HK-2 (cell line): ENCODE measurements around the gene PAFAH2.
"Not testable (repeated sequence)": the region's sequence is repeated elsewhere in the genome, so short reads cannot be mapped to it uniquely, and the experiment has no call there.

Experiments used
- DNase-seq: peaks from one replicate; pipeline ENCODE4 v3.0.0-alpha.2; 2018; ENCODE audit not compliant: unreplicated experiment

Gene PAFAH2

GRCh38 chr1:25932811-25933400 is 65.0 kb downstream of the PAFAH2 start:
- not testable (repeated sequence) for DNase-seq

- DNase-seq, result no peak
Observed at GRCh38 chr1:25932321-25932720, 65.5 kb downstream of the PAFAH2 start.

- DNase-seq, result no peak
Observed at GRCh38 chr1:25929016-25929415, 68.8 kb downstream of the PAFAH2 start.

GRCh38 chr1:25927521-25928265 is 70.2 kb downstream of the PAFAH2 start:
- DNase-seq, result no peak

- DNase-seq, result no peak
Observed at GRCh38 chr1:25926731-25927496, 70.9 kb downstream of the PAFAH2 start.

- no peak for DNase-seq
Observed at GRCh38 chr1:25924454-25924853, 73.4 kb downstream of the PAFAH2 start.

- DNase-seq, result peak; percentile 32
Observed at GRCh38 chr1:25922971-25923552, 74.8 kb downstream of the PAFAH2 start.

- no peak for DNase-seq
Observed at GRCh38 chr1:25922056-25922970, 75.5 kb downstream of the PAFAH2 start.

- no peak for DNase-seq
Observed at GRCh38 chr1:25918615-25919014, 79.2 kb downstream of the PAFAH2 start.

- no peak for DNase-seq
Observed at GRCh38 chr1:25917996-25918395, 79.9 kb downstream of the PAFAH2 start.

GRCh38 chr1:25916460-25916859 is 81.4 kb downstream of the PAFAH2 start:
- no peak for DNase-seq

- DNase-seq, result no peak
Observed at GRCh38 chr1:25914074-25914995, 83.5 kb downstream of the PAFAH2 start.

GRCh38 chr1:25913206-25913605 is 84.7 kb downstream of the PAFAH2 start:
- no peak for DNase-seq

GRCh38 chr1:25912076-25912831 is 85.6 kb downstream of the PAFAH2 start:
- no peak for DNase-seq

GRCh38 chr1:25911162-25911561 is 86.7 kb downstream of the PAFAH2 start:
- no peak for DNase-seq
